HepG2 (cell line): ENCODE results near the gene HELB. TPM values are rescaled to one million over a fixed set of nuclear protein-coding genes. Genes with fewer than 3 reads are reported as not detected.

Experiments
- ATAC-seq: fragments of 200-7000 bp; cut with Tn5 transposase; 3 replicates; pipeline ENCODE4 v1.9.1; 2020; ENCODE audit warnings: mild to moderate bottlenecking, moderate library complexity
- BruUV-seq: library from RNA; stranded (reverse); fragments of 400-500 nt; replicated peaks from 2 replicates; lab custom pipeline; 2021; lab: Mats Ljungman, UMichigan
- CTCF ChIA-PET: fragments of 300-600 bp; formaldehyde crosslinking; extraction: SDS; loops from one replicate; lab custom pipeline; 2021; ENCODE audit warnings: low total read pairs, inconsistent platforms, low intra/inter-chr PET ratio; lab: Yijun Ruan, JAX
- POLR2A ChIA-PET: fragments of 350-600 bp; sonication (Branson Sonifier 250); formaldehyde crosslinking; loops from one replicate; lab custom pipeline; 2020; ENCODE audit warnings: antibody characterized with exemption, inconsistent platforms; lab: Yijun Ruan, JAX
- DNase-seq: peaks from one replicate; pipeline ENCODE4 v3.0.0-alpha.2; 2015; ENCODE audit warnings: low spot score
- FAIRE-seq: peaks from 3 replicates; lab custom pipeline; 2011; peaks lifted over from hg19 to GRCh38; lab: Jason Lieb, UNC
- H2AFZ ChIP-seq: one replicate; pipeline ENCODE4 v1.6.1; 2011; ENCODE audit warnings: low read length, inconsistent platforms
- H3K27ac ChIP-seq: fragments of 300-600 bp; 3 replicates; pipeline ENCODE4 v1.8.0; 2011; ENCODE audit warnings: mixed run types, mild to moderate bottlenecking, mixed read lengths, low read length, inconsistent platforms; ENCODE audit not compliant: insufficient read depth; ENCODE audit errors: extremely low read length
- H3K27me3 ChIP-seq, 2 experiments: fragments of 200-600 bp in 1 of 2; 2 replicates in 1 of 2; 3 replicates in 1 of 2; pipeline versions ENCODE4 v1.6.0 to v1.8.0; 2011; ENCODE audit warnings: low read length in 2 of 2, mild to moderate bottlenecking in 2 of 2, moderate library complexity in 2 of 2, inconsistent platforms in 1 of 2; ENCODE audit not compliant: insufficient read depth in 2 of 2, control insufficient read depth in 1 of 2
- H3K36me3 ChIP-seq, 2 experiments: fragments of 200-600 bp in 1 of 2; replicated peaks in 1 of 2; 2 replicates in 1 of 2; 3 replicates in 1 of 2; pipeline versions ENCODE4 v1.5.1 to v1.8.0; 2011; ENCODE audit warnings: low read length in 2 of 2, inconsistent platforms in 1 of 2; ENCODE audit not compliant: insufficient read depth in 2 of 2, control insufficient read depth in 1 of 2
- H3K4me1 ChIP-seq: 2 replicates; pipeline ENCODE4 v1.5.1; 2012; ENCODE audit warnings: low read length, inconsistent platforms; ENCODE audit not compliant: insufficient read depth
- H3K4me2 ChIP-seq: 2 replicates; pipeline ENCODE4 v1.6.0; 2011; ENCODE audit warnings: low read depth, low read length, inconsistent platforms
- H3K4me3 ChIP-seq, 3 experiments: fragments of 200-600 bp in 1 of 3; sonication (generic), shearing (Covaris generic) in 1 of 3; replicated peaks in 1 of 3; 2 replicates each; pipeline ENCODE4 v1.5.1; 2011 to 2016; ENCODE audit warnings: low read length in 3 of 3, inconsistent platforms in 2 of 3, low read depth in 2 of 3, mild to moderate bottlenecking in 2 of 3, control low read depth in 1 of 3, mixed read lengths in 1 of 3; ENCODE audit not compliant: insufficient read depth in 1 of 3
- H3K79me2 ChIP-seq: one replicate; pipeline ENCODE4 v1.6.1; 2011; ENCODE audit warnings: low read length, inconsistent platforms; ENCODE audit not compliant: insufficient read depth
- H3K9ac ChIP-seq: 2 replicates; pipeline ENCODE4 v1.6.0; 2011; ENCODE audit warnings: mild to moderate bottlenecking, low read depth, low read length, inconsistent platforms; ENCODE audit not compliant: insufficient read depth
- H3K9me3 ChIP-seq: 2 replicates; pipeline ENCODE4 v1.5.1; 2012; ENCODE audit warnings: mild to moderate bottlenecking, low read length
- H4K20me1 ChIP-seq: 2 replicates; pipeline ENCODE4 v1.6.0; 2011; ENCODE audit warnings: inconsistent platforms, mild to moderate bottlenecking, low read length, moderate library complexity; ENCODE audit not compliant: insufficient read depth
- ARID5B ChIP-seq: IDR thresholded peaks from 2 replicates; pipeline ENCODE4 v1.4.0; 2020; ENCODE audit warnings: mild to moderate bottlenecking, missing genetic modification reagents
- ATF5 ChIP-seq: sonication (generic); formaldehyde crosslinking; IDR thresholded peaks from 2 replicates; pipeline ENCODE4 v1.4.0; 2020; ENCODE audit warnings: mild to moderate bottlenecking, low read depth, missing genetic modification reagents
- ESRRA ChIP-seq: sonication (generic); formaldehyde crosslinking; IDR thresholded peaks from 2 replicates; pipeline ENCODE4 v1.5.1; 2020; ENCODE audit warnings: mild to moderate bottlenecking, low read depth, missing genetic modification reagents
- HNF1A ChIP-seq, 2 experiments: sonication (generic) in 1 of 2; formaldehyde crosslinking in 1 of 2; IDR thresholded peaks; 2 replicates each; pipeline versions ENCODE4 v1.4.0 to v1.6.1; 2016 to 2020; ENCODE audit warnings: borderline replicate concordance in 1 of 2, low read depth in 1 of 2, mild to moderate bottlenecking in 1 of 2, missing genetic modification reagents in 1 of 2
- NFYB ChIP-seq: sonication (generic); formaldehyde crosslinking; IDR thresholded peaks from 2 replicates; pipeline ENCODE4 v1.4.0; 2020; ENCODE audit warnings: missing genetic modification reagents
- SP140L ChIP-seq: sonication (generic); formaldehyde crosslinking; IDR thresholded peaks from 2 replicates; pipeline ENCODE4 v1.4.0; 2020; ENCODE audit warnings: missing genetic modification reagents, borderline replicate concordance
- ZBTB10 ChIP-seq: sonication (generic); formaldehyde crosslinking; IDR thresholded peaks from 2 replicates; pipeline ENCODE4 v1.4.0; 2020; ENCODE audit warnings: missing genetic modification reagents, borderline replicate concordance
- ZNF12 ChIP-seq: sonication (generic); formaldehyde crosslinking; IDR thresholded peaks from 2 replicates; pipeline ENCODE4 v1.5.0; 2020; ENCODE audit warnings: missing genetic modification reagents
- ZNF160 ChIP-seq: sonication (generic); formaldehyde crosslinking; IDR thresholded peaks from 2 replicates; pipeline ENCODE4 v1.8.0; 2022; ENCODE audit warnings: mild to moderate bottlenecking, inconsistent platforms, missing genetic modification reagents
- ZNF282 ChIP-seq: fragments of 450-650 bp; IDR thresholded peaks from 2 replicates; pipeline ENCODE4 v1.6.1; 2018; ENCODE audit not compliant: partially characterized antibody
- ZZZ3 ChIP-seq: sonication (generic); formaldehyde crosslinking; IDR thresholded peaks from 2 replicates; pipeline ENCODE4 v1.4.0; 2020; ENCODE audit warnings: missing genetic modification reagents, mild to moderate bottlenecking, borderline replicate concordance
- WGBS: methylation state at CpG from one replicate; pipeline ENCODE4 v1.1.6; 2017; ENCODE audit warnings: low lambda C conversion rate; 5-methylcytosine and 5-hydroxymethylcytosine counted together
- in situ Hi-C: cut with HindIII; loops from 2 replicates; pipeline ENCODE4 v1.10.0; 2017; ENCODE audit warnings: low pct_unique_long_range_greater_than_20kb; ENCODE audit not compliant: extremely low pct_ligation_motif_present
- intact Hi-C: fragments of 100-400 bp; cut with micrococcal nuclease; formaldehyde crosslinking; loops from one replicate; pipeline ENCODE4 v1.10.0; 2022; ENCODE audit not compliant: unreplicated experiment
- polyA plus RNA-seq, 8 experiments: library from polyadenylated mRNA; depleted of rRNA in 3 of 8; stranded (reverse) in 7 of 8; unstranded in 1 of 8; fragments of >200 nt; fragmentation: Illumina TruSeq in 4 of 8; extraction: Trizol in 4 of 8; gene quantifications; 2 replicates each; pipeline versions ENCODE4 v1.2.1 to v1.2.3, GENCODE V29; 2011 to 2016; ENCODE audit warnings: low read depth in 4 of 8, missing spikeins in 1 of 8, mixed read lengths in 1 of 8; ENCODE audit not compliant: insufficient read depth in 1 of 8
- total RNA-seq, 5 experiments: library from RNA; depleted of rRNA; stranded (reverse); fragments of >200 nt; fragmentation: Illumina TruSeq; extraction: Trizol; gene quantifications; 2 replicates each; pipeline ENCODE4 v1.2.3, GENCODE V29; 2016; ENCODE audit warnings: low read depth in 1 of 5

Gene HELB
- total and polyA plus RNA-seq, 2 of the 13 experiments (the other 11 are each of a cell fraction or from before 2014, with no cell fraction given): 1.7 to 3.7 TPM

GRCh38 chr12:66288121-66288520 is 14.2 kb upstream of the HELB start (continued):
- TF ChIP-seq NFYB (no peak), ZNF160 (CRISPR knock-in tag) (no peak), HNF1A (IDR thresholded peaks at IDR 0.05; ENCODE audit: low read depth) (no peak), HNF1A (CRISPR knock-in tag; IDR thresholded peaks at IDR 0.05; ENCODE audit: borderline replicate concordance) (no peak), ZNF282 (no peak), ATF5 (CRISPR knock-in tag) (no peak)

- ChIA-PET POLR2A (no interaction called here), CTCF (no interaction called here)
- Histone ChIP-seq H2AFZ (no peak overlapping the region), H4K20me1 (no peaks in the 10 kb centered on the region), H3K27ac (no peak overlapping the region), H3K4me1 (no peaks in the 10 kb centered on the region), H3K79me2 (no peaks in the 10 kb centered on the region), H3K9me3 (no peaks in the 10 kb centered on the region), H3K36me3 (no peaks in the 10 kb centered on the region), H3K4me2 (no peak overlapping the region), H3K4me3 (no peak overlapping the region), H3K9ac (no peak overlapping the region), H3K27me3 (peaks cover 0 to 5% of the 10 kb centered on the region in 2 experiments; a peak in 4 of 5 replicates)
- no TSS peak for BruUV-seq
- intact Hi-C loops: no loop called here
- 0% methylated on average over 2 of the region's 2 CpGs for WGBS
- in situ Hi-C loops: no loop called here
- ATAC-seq (no peak), FAIRE-seq (no peak), DNase-seq (no peak)
- TF ChIP-seq ZZZ3 (CRISPR knock-in tag) (no peak), ESRRA (CRISPR knock-in tag) (no peak), ZBTB10 (CRISPR knock-in tag) (no peak), ARID5B (CRISPR knock-in tag) (no peak), SP140L (CRISPR knock-in tag) (no peak), ZNF12 (CRISPR knock-in tag) (no peak)
Observed at GRCh38 chr12:66289485-66289884, 12.8 kb upstream of the HELB start.
